Measurements from ENCODE around the gene TMPRSS9. TPM values are rescaled to one million over a fixed set of nuclear protein-coding genes. Genes with fewer than 3 reads are reported as not detected.
A peak's percentile ranks its signal among the peaks of the same experiment; 100 is the strongest.
"Not testable (repeated sequence)": the region's sequence is repeated elsewhere in the genome, so short reads cannot be mapped to it uniquely, and the experiment has no call there.

The TMPRSS9 gene
- total RNA-seq, 1 experiment from 2014 or later, result 0.66 TPM

DNA sequence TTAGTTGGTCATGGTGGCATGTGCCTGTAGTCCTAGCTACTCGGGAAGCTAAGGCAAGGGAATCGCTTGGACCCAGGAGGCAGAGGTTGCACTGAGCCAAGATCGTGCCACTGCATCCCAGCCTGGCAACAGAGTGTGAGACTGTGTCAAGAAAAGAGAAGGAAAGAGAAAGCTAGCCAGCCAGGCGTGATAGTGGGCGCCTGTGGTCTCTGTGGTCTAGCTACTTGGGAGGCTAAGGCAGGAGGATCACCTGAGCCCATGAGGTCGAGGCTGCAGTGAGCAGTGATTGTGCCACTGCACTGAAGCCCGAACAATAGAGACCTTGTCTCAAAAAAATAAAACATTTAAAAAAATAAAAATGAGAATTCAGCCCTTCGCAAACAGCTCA lies 34.0 kb downstream of the TMPRSS9 start:
- TF ChIP-seq, protein P1, sequence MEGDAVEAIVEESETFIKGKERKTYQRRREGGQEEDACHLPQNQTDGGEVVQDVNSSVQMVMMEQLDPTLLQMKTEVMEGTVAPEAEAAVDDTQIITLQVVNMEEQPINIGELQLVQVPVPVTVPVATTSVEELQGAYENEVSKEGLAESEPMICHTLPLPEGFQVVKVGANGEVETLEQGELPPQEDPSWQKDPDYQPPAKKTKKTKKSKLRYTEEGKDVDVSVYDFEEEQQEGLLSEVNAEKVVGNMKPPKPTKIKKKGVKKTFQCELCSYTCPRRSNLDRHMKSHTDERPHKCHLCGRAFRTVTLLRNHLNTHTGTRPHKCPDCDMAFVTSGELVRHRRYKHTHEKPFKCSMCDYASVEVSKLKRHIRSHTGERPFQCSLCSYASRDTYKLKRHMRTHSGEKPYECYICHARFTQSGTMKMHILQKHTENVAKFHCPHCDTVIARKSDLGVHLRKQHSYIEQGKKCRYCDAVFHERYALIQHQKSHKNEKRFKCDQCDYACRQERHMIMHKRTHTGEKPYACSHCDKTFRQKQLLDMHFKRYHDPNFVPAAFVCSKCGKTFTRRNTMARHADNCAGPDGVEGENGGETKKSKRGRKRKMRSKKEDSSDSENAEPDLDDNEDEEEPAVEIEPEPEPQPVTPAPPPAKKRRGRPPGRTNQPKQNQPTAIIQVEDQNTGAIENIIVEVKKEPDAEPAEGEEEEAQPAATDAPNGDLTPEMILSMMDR (IDR thresholded peaks at IDR 0.05; ENCODE audit: insufficient read depth in 1 of 2, low read depth in 1 of 2, low read length in 1 of 2, severe bottlenecking in 1 of 2, unreplicated experiment in 1 of 2), result no peak
- no peak overlapping the region for H3K4me3 Mint-ChIP-seq (ENCODE audit: unreplicated experiment)
- H3K36me3 Mint-ChIP-seq (ENCODE audit: insufficient read depth, unreplicated experiment), result no peaks in the 10 kb centered on the region
- peaks cover 6% of the 10 kb centered on the region for H3K4me1 Mint-ChIP-seq (ENCODE audit: low read depth, unreplicated experiment)
- H3K27ac Mint-ChIP-seq (ENCODE audit: unreplicated experiment), result no peak overlapping the region
- peaks cover 15% of the 10 kb centered on the region for H3K4me1 ChIP-seq
- H3K4me3 ChIP-seq (ENCODE audit: low read depth, low read length), result no peak overlapping the region
- no TSS peak for BruUV-seq (replicated peaks)
- H3K9me3 Mint-ChIP-seq (ENCODE audit: unreplicated experiment), result no peaks in the 10 kb centered on the region
- DNase-seq, result no peak
- H3K9me3 ChIP-seq, result no peaks in the 10 kb centered on the region
- intact Hi-C loops (cut with micrococcal nuclease; ENCODE audit: unreplicated experiment), result no loop called here
- H3K27me3 Mint-ChIP-seq (ENCODE audit: insufficient read depth, unreplicated experiment), result no peaks in the 10 kb centered on the region
- ChIA-PET CTCF (interaction anchor here (1.4 to 1.5 kb wide), 2 partner anchors 88 to 243 kb away, joined by 3 to 7 read pairs; no protein-coding TSS in a partner anchor), POLR2A (interaction anchor here (0.6 kb wide), 2 partner anchors 9 to 20 kb away, joined by 3 to 5 read pairs; no protein-coding TSS in a partner anchor)
- no peaks in the 10 kb centered on the region for H3K27me3 ChIP-seq (replicated peaks; ENCODE audit: control insufficient read depth, insufficient read depth, low read length)
- H3K36me3 ChIP-seq (ENCODE audit: control insufficient read depth, insufficient read depth, low read length), result no peaks in the 10 kb centered on the region

- Mint-ChIP-seq H3K36me3 (ENCODE audit: insufficient read depth, unreplicated experiment) (no peaks in the 10 kb centered on the region), H3K4me3 (ENCODE audit: unreplicated experiment) (peak overlapping the region; percentile 29), H3K27me3 (ENCODE audit: insufficient read depth, unreplicated experiment) (no peaks in the 10 kb centered on the region), H3K4me1 (ENCODE audit: low read depth, unreplicated experiment) (peaks cover 6% of the 10 kb centered on the region), H3K9me3 (ENCODE audit: unreplicated experiment) (no peaks in the 10 kb centered on the region), H3K27ac (ENCODE audit: unreplicated experiment) (peak overlapping the region; percentile 48)
- no TSS peak for BruUV-seq (replicated peaks)
- Histone ChIP-seq H3K4me3 (ENCODE audit: low read depth, low read length) (no peak overlapping the region), H3K27me3 (replicated peaks; ENCODE audit: control insufficient read depth, insufficient read depth, low read length) (no peaks in the 10 kb centered on the region), H3K9me3 (no peaks in the 10 kb centered on the region), H3K4me1 (peaks cover 15% of the 10 kb centered on the region), H3K36me3 (ENCODE audit: control insufficient read depth, insufficient read depth, low read length) (no peaks in the 10 kb centered on the region)
- DNase-seq, result peak; percentile 48 to 64
- POLR2A ChIA-PET, result interaction anchor here (0.6 to 0.7 kb wide), 2 partner anchors 10 to 390 kb away, joined by 3 read pairs; no protein-coding TSS in a partner anchor
- TF ChIP-seq, protein P1 (IDR thresholded peaks at IDR 0.05; ENCODE audit: insufficient read depth in 1 of 2, low read depth in 1 of 2, low read length in 1 of 2, severe bottlenecking in 1 of 2, unreplicated experiment in 1 of 2), result no peak
- intact Hi-C loops (cut with micrococcal nuclease; ENCODE audit: unreplicated experiment), result no loop called here
- CTCF ChIA-PET, result interaction anchor here (1.4 to 1.5 kb wide), 2 partner anchors 89 to 242 kb away, joined by 3 to 7 read pairs; no protein-coding TSS in a partner anchor
Measured at GRCh38 chr19:2394442-2395292, 34.6 kb downstream of the TMPRSS9 start.

- intact Hi-C loops (cut with micrococcal nuclease; ENCODE audit: unreplicated experiment); H3K4me1 Mint-ChIP-seq (ENCODE audit: low read depth, unreplicated experiment); BruUV-seq (replicated peaks); H3K36me3 ChIP-seq (ENCODE audit: control insufficient read depth, insufficient read depth, low read length); DNase-seq; H3K27me3 ChIP-seq (replicated peaks; ENCODE audit: control insufficient read depth, insufficient read depth, low read length); H3K27me3 Mint-ChIP-seq (ENCODE audit: insufficient read depth, unreplicated experiment); H3K36me3 Mint-ChIP-seq (ENCODE audit: insufficient read depth, unreplicated experiment); H3K9me3 Mint-ChIP-seq (ENCODE audit: unreplicated experiment); H3K4me3 ChIP-seq (ENCODE audit: low read depth, low read length); H3K9me3 ChIP-seq: not testable (repeated sequence)
- ChIA-PET POLR2A (interaction anchor here (0.7 kb wide), 1 partner anchor 390 kb away, joined by 3 read pairs; no protein-coding TSS in a partner anchor), CTCF (interaction anchor here (1.5 kb wide), 1 partner anchor 242 kb away, joined by 7 read pairs; no protein-coding TSS in a partner anchor)
- peaks cover 15% of the 10 kb centered on the region for H3K4me1 ChIP-seq
- Mint-ChIP-seq H3K27ac (ENCODE audit: unreplicated experiment) (peak overlapping the region; percentile 48), H3K4me3 (ENCODE audit: unreplicated experiment) (peak overlapping the region; percentile 29)
Measured at GRCh38 chr19:2395293-2395829, 35.3 kb downstream of the TMPRSS9 start.

- intact Hi-C loops (cut with micrococcal nuclease; ENCODE audit: unreplicated experiment); H3K27me3 ChIP-seq (replicated peaks; ENCODE audit: control insufficient read depth, insufficient read depth, low read length); POLR2A ChIA-PET; H3K4me3 ChIP-seq (ENCODE audit: low read depth, low read length); H3K36me3 Mint-ChIP-seq (ENCODE audit: insufficient read depth, unreplicated experiment); H3K27me3 Mint-ChIP-seq (ENCODE audit: insufficient read depth, unreplicated experiment); H3K4me3 Mint-ChIP-seq (ENCODE audit: unreplicated experiment); H3K9me3 Mint-ChIP-seq (ENCODE audit: unreplicated experiment); H3K9me3 ChIP-seq; H3K27ac Mint-ChIP-seq (ENCODE audit: unreplicated experiment); H3K36me3 ChIP-seq (ENCODE audit: control insufficient read depth, insufficient read depth, low read length); DNase-seq; CTCF ChIA-PET; BruUV-seq (replicated peaks); H3K4me1 Mint-ChIP-seq (ENCODE audit: low read depth, unreplicated experiment): not testable (repeated sequence)
- peaks cover 15% of the 10 kb centered on the region for H3K4me1 ChIP-seq
Measured at GRCh38 chr19:2397173-2397572, 37.1 kb downstream of the TMPRSS9 start.

Measured in Caco-2 (cell line).